IPS DF 19.7 (cell line): Measurements from ENCODE around the gene ZNF385D.
"Not testable (repeated sequence)": the region's sequence is repeated elsewhere in the genome, so short reads cannot be mapped to it uniquely, and the experiment has no call there.

Experiments
- DNase-seq: peaks from one replicate; pipeline ENCODE4 v3.0.0-alpha.2; 2013; ENCODE audit warnings: low read depth, low spot score

ZNF385D gene

DNA sequence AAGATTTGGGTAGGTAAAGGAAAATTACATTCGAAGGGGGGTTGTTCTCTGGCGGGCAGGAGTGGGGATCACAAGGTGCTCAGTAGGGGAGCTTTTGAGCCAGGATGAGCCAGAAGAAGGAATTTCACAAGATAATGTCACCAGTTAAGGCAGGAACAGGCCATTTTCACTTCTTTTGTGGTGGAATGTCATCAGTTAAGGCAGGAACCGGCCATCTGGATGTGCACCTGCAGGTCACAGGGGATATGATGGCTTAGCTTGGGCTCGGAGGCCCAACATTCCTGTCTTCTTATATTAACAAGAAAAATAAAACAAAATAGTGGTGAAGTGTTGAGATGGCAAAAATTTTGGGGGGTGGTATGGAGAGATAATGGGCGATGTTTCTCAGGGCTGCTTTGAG, 373.0 kb downstream of the ZNF385D start:
- not testable (repeated sequence) for DNase-seq

DNA sequence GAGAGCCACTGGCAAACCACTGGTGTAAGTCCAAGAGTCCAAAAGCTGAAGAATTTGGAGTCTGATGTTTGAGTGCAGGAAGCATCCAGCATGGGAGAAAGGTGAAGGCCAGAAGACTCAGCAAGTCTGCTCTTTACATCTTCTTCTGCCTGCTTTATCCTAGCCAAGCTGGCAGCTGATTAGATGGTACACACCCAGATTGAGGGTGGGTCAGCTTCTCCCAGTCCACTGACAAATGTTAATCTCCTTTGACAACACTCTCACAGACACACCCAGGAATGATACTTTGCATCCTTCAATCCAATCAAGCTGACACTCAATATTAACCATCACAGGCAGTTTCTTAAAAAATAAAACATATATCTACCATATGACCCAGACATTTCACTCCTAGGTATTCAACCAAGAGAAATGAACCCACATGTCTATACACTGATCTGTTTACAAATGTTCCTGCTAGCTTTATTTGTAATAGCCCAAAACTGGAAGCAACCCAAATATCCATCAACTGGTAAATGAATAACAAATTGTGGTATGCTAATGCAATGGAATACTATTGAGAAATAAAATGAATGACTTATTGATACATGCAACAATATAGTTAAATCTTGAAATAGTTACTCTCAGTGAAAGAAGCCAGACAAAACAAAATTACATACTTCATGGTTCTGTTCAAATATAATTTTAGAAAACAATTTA, 373.8 kb downstream of the ZNF385D start:
- no peak for DNase-seq

DNA sequence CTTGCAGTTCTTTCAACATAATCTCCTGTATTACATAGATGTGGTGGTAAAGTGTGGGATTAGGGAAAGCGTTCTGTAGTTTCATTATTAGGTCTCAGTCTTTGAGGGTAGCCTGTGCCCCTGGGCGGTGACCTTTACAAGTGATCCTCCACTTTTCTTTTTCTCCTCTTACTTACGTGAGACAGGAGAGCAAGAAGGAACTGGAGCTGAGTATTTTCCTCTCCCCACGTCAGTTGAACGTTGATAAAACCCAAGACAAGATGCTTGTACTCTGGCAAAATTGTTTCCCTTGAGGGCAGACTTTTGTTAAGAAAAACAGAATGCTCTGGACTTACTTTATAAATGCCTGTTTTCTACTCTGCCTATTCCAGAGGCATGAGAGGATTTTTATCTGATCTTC, 378.7 kb downstream of the ZNF385D start:
- DNase-seq = no peak
